PC-3 (cell line): Measurements from ENCODE around the gene LAMA3. TPM values are rescaled to one million over a fixed set of nuclear protein-coding genes. Genes with fewer than 3 reads are reported as not detected.

Experiments
- ATAC-seq: fragments of 200-7000 bp; cut with Tn5 transposase; 2 replicates; pipeline ENCODE4 v1.9.1; 2020; ENCODE audit warnings: mild to moderate bottlenecking, moderate library complexity
- BruUV-seq: library from RNA; stranded (reverse); fragments of 400-500 nt; replicated peaks from 2 replicates; lab custom pipeline; 2021; lab: Mats Ljungman, UMichigan
- CTCF ChIA-PET: fragments of 300-600 bp; sonication (Branson Sonifier 250); formaldehyde crosslinking; loops from one replicate; lab custom pipeline; 2022; ENCODE audit warnings: antibody characterized with exemption; lab: Charles Lee
- POLR2A ChIA-PET: fragments of 300-600 bp; sonication (Branson Sonifier 250); formaldehyde crosslinking; loops from one replicate; lab custom pipeline; 2022; ENCODE audit warnings: antibody characterized with exemption; ENCODE audit not compliant: unreplicated experiment; lab: Charles Lee
- DNase-seq: peaks from one replicate; pipeline ENCODE4 v3.0.0-alpha.2; 2015
- H2AFZ ChIP-seq: fragments of 300-600 bp; sonication (generic); 2 replicates; pipeline ENCODE4 v1.6.0; 2016; ENCODE audit warnings: antibody characterized with exemption, low read length
- H3F3A ChIP-seq: fragments of 300-600 bp; sonication (generic); one replicate; pipeline ENCODE4 v1.6.0; 2017; ENCODE audit warnings: antibody characterized with exemption, low read length, control low read depth, mild to moderate bottlenecking; ENCODE audit not compliant: unreplicated experiment
- H3K27ac ChIP-seq: fragments of 300-600 bp; sonication (generic); 2 replicates; pipeline ENCODE4 v1.5.1; 2016; ENCODE audit warnings: mild to moderate bottlenecking, low read length
- H3K27me3 ChIP-seq: fragments of 300-600 bp; sonication (generic); 2 replicates; pipeline ENCODE4 v1.6.1; 2016; ENCODE audit warnings: low read length, mixed read lengths
- H3K36me3 ChIP-seq: fragments of 300-600 bp; sonication (generic); 2 replicates; pipeline ENCODE4 v1.6.1; 2016; ENCODE audit warnings: low read depth, mixed run types, low read length, mixed read lengths
- H3K4me1 ChIP-seq: fragments of 300-600 bp; sonication (generic); 2 replicates; pipeline ENCODE4 v1.5.1; 2016; ENCODE audit warnings: low read length; ENCODE audit not compliant: insufficient read depth
- H3K4me2 ChIP-seq: fragments of 300-600 bp; sonication (generic); 2 replicates; pipeline ENCODE4 v1.6.0; 2016; ENCODE audit warnings: low read length
- H3K4me3 ChIP-seq: fragments of 300-600 bp; sonication (generic); 2 replicates; pipeline ENCODE4 v1.5.1; 2016; ENCODE audit warnings: mild to moderate bottlenecking, low read length, mixed read lengths
- H3K79me2 ChIP-seq: fragments of 300-600 bp; sonication (generic); 2 replicates; pipeline ENCODE4 v1.6.1; 2017; ENCODE audit warnings: low read length, mixed read lengths
- H3K9ac ChIP-seq: fragments of 300-600 bp; sonication (generic); 2 replicates; pipeline ENCODE4 v1.6.0; 2016; ENCODE audit warnings: mild to moderate bottlenecking, low read length
- H3K9me2 ChIP-seq: fragments of 300-600 bp; sonication (generic); replicated peaks from 2 replicates; pipeline ENCODE4 v1.6.1; 2016; ENCODE audit warnings: mixed run types, low read length, mixed read lengths
- H3K9me3 ChIP-seq: fragments of 300-600 bp; sonication (generic); 2 replicates; pipeline ENCODE4 v1.6.1; 2016; ENCODE audit warnings: low read length, mixed read lengths
- H4K20me1 ChIP-seq: fragments of 300-600 bp; sonication (generic); 2 replicates; pipeline ENCODE4 v1.6.1; 2016; ENCODE audit warnings: low read length, mixed read lengths
- CTCF ChIP-seq: fragments of 300-600 bp; sonication (generic); conservative IDR thresholded peaks from 2 replicates; pipeline ENCODE4 v1.5.1; 2017; ENCODE audit warnings: antibody characterized with exemption, low read depth, mild to moderate bottlenecking, low read length
- EZH2 ChIP-seq: fragments of 300-600 bp; sonication (generic); IDR thresholded peaks from one replicate; pipeline ENCODE4 v1.6.1; 2017; ENCODE audit warnings: antibody characterized with exemption, mild to moderate bottlenecking, low read length; ENCODE audit not compliant: unreplicated experiment
- EZH2phosphoT487 ChIP-seq: fragments of 300-600 bp; sonication (generic); IDR thresholded peaks from 2 replicates; pipeline ENCODE4 v1.6.1; 2018; ENCODE audit warnings: mild to moderate bottlenecking, antibody characterized with exemption, low read length, borderline replicate concordance
- intact Hi-C: fragments of 100-400 bp; cut with micrococcal nuclease; formaldehyde crosslinking; loops from 2 replicates; pipeline ENCODE4 v1.9.0; 2023
- total RNA-seq: library from RNA; depleted of rRNA; stranded (reverse); fragments of >200 nt; gene quantifications from 2 replicates; pipeline ENCODE4 v1.2.3, GENCODE V29; 2014

The LAMA3 gene
- total RNA-seq, 1 experiment from 2014 or later: 224 TPM

GRCh38 chr18:23648940-23649607 is 40.2 kb upstream of the LAMA3 start:
- H4K20me1 ChIP-seq: no peaks in the 10 kb centered on the region
- POLR2A ChIA-PET: no interaction called here
- intact Hi-C loops: no loop called here
- H3K4me2 ChIP-seq: no peak overlapping the region
- DNase-seq (no peak), ATAC-seq (no peak)
- no peaks in the 10 kb centered on the region for H3K9me3 ChIP-seq
- 0 out of 2 replicates have a peak, but pooled peaks cover 3% of the 10 kb centered on the region for H3K36me3 ChIP-seq
- BruUV-seq: no TSS peak
- TF ChIP-seq EZH2: no peak
- no peak for TF ChIP-seq CTCF
- TF ChIP-seq EZH2phosphoT487: no peak
- CTCF ChIA-PET: no interaction called here
- H3K27ac ChIP-seq: no peak overlapping the region
- no peak overlapping the region for H3K9ac ChIP-seq
- H3K27me3 ChIP-seq: no peaks in the 10 kb centered on the region
- H3K9me2 ChIP-seq: no peaks in the 10 kb centered on the region
- H2AFZ ChIP-seq: no peak overlapping the region
- H3K4me1 ChIP-seq: peaks cover 17% of the 10 kb centered on the region
- H3K79me2 ChIP-seq: 0 out of 2 replicates have a peak, but pooled peaks cover 4% of the 10 kb centered on the region
- no peaks in the 10 kb centered on the region for H3F3A ChIP-seq
- H3K4me3 ChIP-seq: no peak overlapping the region

GRCh38 chr18:23650968-23651927 is 38.0 kb upstream of the LAMA3 start:
- no peak overlapping the region for H3K4me3 ChIP-seq
- no peaks in the 10 kb centered on the region for H4K20me1 ChIP-seq
- H3K9me2 ChIP-seq: no peaks in the 10 kb centered on the region
- ChIA-PET POLR2A (interaction anchor here (0.7 kb wide), 1 partner anchor 69 kb away, joined by 3 read pairs; no protein-coding TSS in a partner anchor), CTCF (interaction anchor here (0.7 to 1.7 kb wide), 3 partner anchors 29 to 104 kb away, joined by 3 to 5 read pairs (median 4); no protein-coding TSS in a partner anchor)
- DNase-seq: peak; percentile 77
- no peaks in the 10 kb centered on the region for H3F3A ChIP-seq
- H3K9ac ChIP-seq: no peak overlapping the region
- H3K27me3 ChIP-seq: no peaks in the 10 kb centered on the region
- H3K4me2 ChIP-seq: peak overlapping the region; percentile 45; the same call in 1 of the 2 replicates
- no peaks in the 10 kb centered on the region for H3K36me3 ChIP-seq
- H3K79me2 ChIP-seq: 0 out of 2 replicates have a peak, but pooled peaks cover 11% of the 10 kb centered on the region
- no peak for TF ChIP-seq EZH2phosphoT487
- H2AFZ ChIP-seq: no peak overlapping the region
- peak overlapping the region; percentile 41 for H3K27ac ChIP-seq
- ATAC-seq: peak; percentile 73
- intact Hi-C loops: no loop called here
- H3K9me3 ChIP-seq: no peaks in the 10 kb centered on the region
- peaks cover 17% of the 10 kb centered on the region for H3K4me1 ChIP-seq
- no TSS peak for BruUV-seq

DNA sequence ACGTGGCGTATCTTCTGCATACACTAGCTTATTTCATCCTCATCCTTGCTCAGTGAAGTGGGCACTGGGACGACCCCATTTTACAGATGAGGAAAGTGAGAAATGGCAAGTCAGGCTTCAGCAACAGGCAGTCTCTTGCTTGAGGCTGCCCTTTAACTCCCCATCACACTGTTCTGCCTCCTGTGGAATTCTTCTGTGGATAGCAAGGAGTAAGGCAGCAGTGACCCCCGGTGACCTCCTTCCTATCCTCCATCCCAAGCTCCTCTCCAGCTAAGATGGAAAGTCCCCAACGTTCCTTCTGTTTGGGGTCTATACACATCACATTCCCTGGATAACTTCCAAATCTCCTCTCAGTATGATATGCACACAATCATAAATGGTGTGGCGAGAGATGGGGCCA is 37.0 kb upstream of the LAMA3 start:
- intact Hi-C loops: no loop called here
- H4K20me1 ChIP-seq: no peaks in the 10 kb centered on the region
- POLR2A ChIA-PET: interaction anchor here (0.7 kb wide), 1 partner anchor 23 kb away, joined by 3 read pairs; no protein-coding TSS in a partner anchor
- H3K9ac ChIP-seq: no peak overlapping the region
- H3K9me2 ChIP-seq: no peaks in the 10 kb centered on the region
- TF ChIP-seq CTCF: no peak
- TF ChIP-seq EZH2phosphoT487: no peak
- no peak for TF ChIP-seq EZH2
- no peak overlapping the region for H3K27ac ChIP-seq
- DNase-seq (no peak), ATAC-seq (no peak)
- no peak overlapping the region for H3K4me3 ChIP-seq
- no peak overlapping the region for H2AFZ ChIP-seq
- H3K4me1 ChIP-seq: peaks cover 17% of the 10 kb centered on the region
- H3F3A ChIP-seq: no peaks in the 10 kb centered on the region
- H3K36me3 ChIP-seq: no peaks in the 10 kb centered on the region
- 0 out of 2 replicates have a peak, but pooled peaks cover 11% of the 10 kb centered on the region for H3K79me2 ChIP-seq
- CTCF ChIA-PET: interaction anchor here (1.7 kb wide), 1 partner anchor 51 kb away, joined by 5 read pairs; no protein-coding TSS in a partner anchor
- no TSS peak for BruUV-seq
- no peaks in the 10 kb centered on the region for H3K27me3 ChIP-seq
- H3K4me2 ChIP-seq: no peak overlapping the region
- no peaks in the 10 kb centered on the region for H3K9me3 ChIP-seq
